Measurements from ENCODE around the gene THADA. TPM values are rescaled to one million over a fixed set of nuclear protein-coding genes. Genes with fewer than 3 reads are reported as not detected.

The THADA gene
- total and polyA plus RNA-seq, 12 donors, result 7.5 to 18.0 (median 15.2) TPM

DNA sequence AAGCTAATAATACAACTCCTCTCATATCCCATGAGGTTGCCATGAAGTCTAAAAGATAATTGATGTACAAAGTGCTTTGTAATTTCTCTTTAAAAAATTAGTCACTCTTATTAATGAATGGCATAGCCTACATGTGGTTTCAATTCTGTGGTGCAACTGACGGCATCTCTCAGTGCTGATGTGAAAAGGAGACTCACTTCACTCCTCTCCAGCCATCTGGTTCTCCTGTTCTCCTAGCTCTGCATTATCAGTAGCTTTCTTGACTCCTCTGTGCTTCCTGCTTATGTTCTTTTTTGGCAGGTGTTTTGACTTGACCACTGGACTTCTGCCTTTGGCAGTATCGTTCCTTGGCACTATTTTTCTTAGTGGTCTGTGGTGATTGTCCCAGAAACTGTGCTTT lies 234.6 kb downstream of the THADA start:
- ATAC-seq (no peak), DNase-seq (no peak)
- TF ChIP-seq, protein P1, sequence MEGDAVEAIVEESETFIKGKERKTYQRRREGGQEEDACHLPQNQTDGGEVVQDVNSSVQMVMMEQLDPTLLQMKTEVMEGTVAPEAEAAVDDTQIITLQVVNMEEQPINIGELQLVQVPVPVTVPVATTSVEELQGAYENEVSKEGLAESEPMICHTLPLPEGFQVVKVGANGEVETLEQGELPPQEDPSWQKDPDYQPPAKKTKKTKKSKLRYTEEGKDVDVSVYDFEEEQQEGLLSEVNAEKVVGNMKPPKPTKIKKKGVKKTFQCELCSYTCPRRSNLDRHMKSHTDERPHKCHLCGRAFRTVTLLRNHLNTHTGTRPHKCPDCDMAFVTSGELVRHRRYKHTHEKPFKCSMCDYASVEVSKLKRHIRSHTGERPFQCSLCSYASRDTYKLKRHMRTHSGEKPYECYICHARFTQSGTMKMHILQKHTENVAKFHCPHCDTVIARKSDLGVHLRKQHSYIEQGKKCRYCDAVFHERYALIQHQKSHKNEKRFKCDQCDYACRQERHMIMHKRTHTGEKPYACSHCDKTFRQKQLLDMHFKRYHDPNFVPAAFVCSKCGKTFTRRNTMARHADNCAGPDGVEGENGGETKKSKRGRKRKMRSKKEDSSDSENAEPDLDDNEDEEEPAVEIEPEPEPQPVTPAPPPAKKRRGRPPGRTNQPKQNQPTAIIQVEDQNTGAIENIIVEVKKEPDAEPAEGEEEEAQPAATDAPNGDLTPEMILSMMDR (IDR thresholded peaks at IDR 0.05), result no peak
- no peaks in the 10 kb centered on the region for H3K9me3 ChIP-seq
- no peak overlapping the region for H3K4me3 ChIP-seq
- peaks cover 0 to 25% (median 6%) of the 10 kb centered on the region in 9 donors for H3K4me1 ChIP-seq
- H3K36me3 ChIP-seq, result no peaks in the 10 kb centered on the region
- no peaks in the 10 kb centered on the region for H3K27me3 ChIP-seq
- H3K27ac ChIP-seq, result no peak overlapping the region
- 70 to 83% methylated on average over 2 of the region's 2 CpGs for WGBS, 2 donors
- intact Hi-C loops (cut with DNase I), result no loop called here

- WGBS, 2 donors, result 36 to 55% methylated on average over 3 of the region's 3 CpGs
- DNase-seq (no peak), ATAC-seq (no peak)
- Histone ChIP-seq H3K36me3 (no peaks in the 10 kb centered on the region), H3K4me1 (peaks cover 0 to 28% (median 6%) of the 10 kb centered on the region in 9 donors), H3K27ac (no peak overlapping the region), H3K4me3 (no peak overlapping the region), H3K27me3 (no peaks in the 10 kb centered on the region), H3K9me3 (no peaks in the 10 kb centered on the region)
- intact Hi-C loops (cut with DNase I), result no loop called here
- TF ChIP-seq, protein P1 (IDR thresholded peaks at IDR 0.05), result no peak
These were observed 235.7 kb downstream of the THADA start for GRCh38 chr2:43360137-43360536.

- WGBS, 2 donors, result 70 to 75% methylated on average over 2 of the region's 2 CpGs
- TF ChIP-seq, protein P1 (IDR thresholded peaks at IDR 0.05), result no peak
These were observed 237.2 kb downstream of the THADA start for GRCh38 chr2:43358410-43359201.

DNA sequence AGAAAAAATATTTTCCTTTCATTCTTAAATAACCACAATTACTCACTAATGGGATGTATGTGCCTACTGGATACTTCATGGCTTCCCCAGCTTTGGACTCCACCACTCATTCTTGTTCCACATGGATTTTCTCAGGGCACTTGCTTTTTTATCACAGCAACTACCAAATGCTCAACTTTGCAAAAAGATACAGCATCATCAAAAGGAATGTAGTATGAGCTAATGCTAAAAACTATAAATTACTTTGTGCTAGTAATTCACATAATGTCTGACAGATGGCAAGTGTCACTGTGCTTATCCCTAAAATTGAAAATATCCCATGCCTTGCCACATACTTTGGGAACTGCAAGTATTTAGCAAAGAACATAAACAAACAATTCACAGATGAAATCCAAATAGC lies 239.1 kb downstream of the THADA start:
- no peaks in the 10 kb centered on the region for H3K9me3 ChIP-seq
- H3K36me3 ChIP-seq, result no peaks in the 10 kb centered on the region
- TF ChIP-seq, protein P1 (IDR thresholded peaks at IDR 0.05), result no peak
- peaks cover 0 to 28% (median 6%) of the 10 kb centered on the region in 9 donors for H3K4me1 ChIP-seq
- ATAC-seq (no peak), DNase-seq (no peak)
- intact Hi-C loops (cut with DNase I), result no loop called here
- H3K4me3 ChIP-seq, result no peak overlapping the region
- H3K27me3 ChIP-seq, result no peaks in the 10 kb centered on the region
- H3K27ac ChIP-seq, result no peak overlapping the region

More at GRCh38 chr2:43358410-43359201, 237.2 kb downstream of the THADA start:
- ATAC-seq (peak in 5 of 8 donors; percentile 30 to 74 (median 52)), DNase-seq (no peak)
- H3K36me3 ChIP-seq, result no peaks in the 10 kb centered on the region
- no peak overlapping the region for H3K4me3 ChIP-seq
- no peaks in the 10 kb centered on the region for H3K27me3 ChIP-seq
- H3K27ac ChIP-seq, result peak overlapping the region in 3 of 10 donors; percentile 24 to 47 (median 43)
- no peaks in the 10 kb centered on the region for H3K9me3 ChIP-seq
- peaks cover 0 to 28% (median 6%) of the 10 kb centered on the region in 9 donors for H3K4me1 ChIP-seq
- intact Hi-C loops (cut with DNase I), result no loop called here

All from heart right ventricle (tissue), 16 donors.